GM23248 (cell line): Measurements from ENCODE around the gene CYP2R1.

Experiments
- EZH2 ChIP-seq: fragments of 200-600 bp; sonication (generic); IDR thresholded peaks from 2 replicates; pipeline ENCODE4 v1.6.1; 2018; ENCODE audit warnings: antibody characterized with exemption, mild to moderate bottlenecking; ENCODE audit not compliant: insufficient read depth, poor library complexity, severe bottlenecking
- EZH2phosphoT487 ChIP-seq: fragments of 200-600 bp; sonication (generic); IDR thresholded peaks from 2 replicates; pipeline ENCODE4 v1.6.1; 2018; ENCODE audit warnings: antibody characterized with exemption, moderate library complexity, mild to moderate bottlenecking, low read depth; ENCODE audit not compliant: insufficient read depth

- TF ChIP-seq EZH2 (no peak), EZH2phosphoT487 (no peak)
Observed at GRCh38 chr11:14930369-14930768, 38.3 kb upstream of the CYP2R1 start.
